Measurements from ENCODE around the gene TGIF2LX. TPM values are rescaled to one million over a fixed set of nuclear protein-coding genes. Genes with fewer than 3 reads are reported as not detected.
"Not testable (repeated sequence)": the region's sequence is repeated elsewhere in the genome, so short reads cannot be mapped to it uniquely, and the experiment has no call there.

TGIF2LX gene
- not detected for total RNA-seq
- long read RNA-seq, result 0 reads

GRCh38 chrX:89921665-89922064 lies at the start of gene TGIF2LX:
TSS of gene TGIF2LX (plus strand) at chrX:89921908. CDS start at chrX:89922086, 178 bp downstream.
- ATAC-seq (ENCODE audit: poor library complexity); intact Hi-C loops (cut with DNase I); DNase-seq: not testable (repeated sequence)

- DNase-seq; ATAC-seq (ENCODE audit: poor library complexity); intact Hi-C loops (cut with DNase I): not testable (repeated sequence)
Observed at GRCh38 chrX:89922338-89922934, 728 bp downstream of the TGIF2LX start.

GRCh38 chrX:89943077-89943476 lies 21.4 kb downstream of the TGIF2LX start:
- ATAC-seq (ENCODE audit: poor library complexity); DNase-seq; intact Hi-C loops (cut with DNase I): not testable (repeated sequence)

- ATAC-seq (ENCODE audit: poor library complexity); intact Hi-C loops (cut with DNase I); DNase-seq: not testable (repeated sequence)
Observed at GRCh38 chrX:89965588-89965987, 43.9 kb downstream of the TGIF2LX start.
